Keratinocyte (primary cell): Measurements from ENCODE around the gene HLA-DQB1. TPM values are rescaled to one million over a fixed set of nuclear protein-coding genes. Genes with fewer than 3 reads are reported as not detected.

Experiments
- DNase-seq: peaks from one replicate; pipeline ENCODE4 v3.0.0-alpha.2; 2011; ENCODE audit warnings: low read depth, missing footprints, low spot score
- FAIRE-seq: peaks from 2 replicates; lab custom pipeline; 2011; peaks lifted over from hg19 to GRCh38; lab: Jason Lieb, UNC
- H2AFZ ChIP-seq: 2 replicates; pipeline ENCODE4 v1.6.0; 2012; ENCODE audit warnings: low read length, control low read depth, inconsistent platforms; ENCODE audit not compliant: control insufficient read depth
- H3K27ac ChIP-seq: 2 replicates; pipeline ENCODE4 v1.5.1; 2011; ENCODE audit warnings: low read length; ENCODE audit not compliant: control insufficient read depth, insufficient read depth
- H3K27me3 ChIP-seq: 3 replicates; pipeline ENCODE4 v1.6.0; 2011; ENCODE audit warnings: low read length; ENCODE audit not compliant: control insufficient read depth, insufficient read depth; ENCODE audit errors: extremely low read depth
- H3K36me3 ChIP-seq, 2 experiments: 2 replicates in 1 of 2; 3 replicates in 1 of 2; pipeline ENCODE4 v1.5.1; 2011; ENCODE audit warnings: low read length in 2 of 2, mild to moderate bottlenecking in 1 of 2; ENCODE audit not compliant: control insufficient read depth in 2 of 2, insufficient read depth in 2 of 2; ENCODE audit errors: extremely low read depth in 1 of 2
- H3K4me1 ChIP-seq: 3 replicates; pipeline ENCODE4 v1.5.1; 2011; ENCODE audit warnings: low read length; ENCODE audit not compliant: control insufficient read depth, insufficient read depth; ENCODE audit errors: extremely low read depth
- H3K4me2 ChIP-seq: 3 replicates; pipeline ENCODE4 v1.6.0; 2011; ENCODE audit warnings: low read depth, low read length; ENCODE audit not compliant: control insufficient read depth, insufficient read depth; ENCODE audit errors: extremely low read depth
- H3K4me3 ChIP-seq, 3 experiments: fragments of 200-600 bp in 1 of 3; sonication (generic) in 1 of 3; 2 replicates in 2 of 3; 3 replicates in 1 of 3; pipeline ENCODE4 v1.5.1; 2011 to 2016; ENCODE audit warnings: low read length in 3 of 3, mild to moderate bottlenecking in 3 of 3, control low read depth in 2 of 3, inconsistent platforms in 1 of 3, low read depth in 1 of 3, mixed read lengths in 1 of 3, mixed run types in 1 of 3, moderate library complexity in 1 of 3; ENCODE audit not compliant: control insufficient read depth in 2 of 3, insufficient read depth in 2 of 3; ENCODE audit errors: extremely low read depth in 1 of 3
- H3K79me2 ChIP-seq: 2 replicates; pipeline ENCODE4 v1.6.0; 2012; ENCODE audit warnings: low read length; ENCODE audit not compliant: control insufficient read depth, insufficient read depth
- H3K9ac ChIP-seq: 3 replicates; pipeline ENCODE4 v1.6.0; 2011; ENCODE audit warnings: low read length; ENCODE audit not compliant: control insufficient read depth, insufficient read depth; ENCODE audit errors: extremely low read depth
- H3K9me1 ChIP-seq: 3 replicates; pipeline ENCODE4 v1.6.0; 2011; ENCODE audit warnings: low read length; ENCODE audit not compliant: control insufficient read depth, insufficient read depth; ENCODE audit errors: extremely low read depth
- H3K9me3 ChIP-seq: 2 replicates; pipeline ENCODE4 v1.5.1; 2012; ENCODE audit warnings: low read depth, low read length; ENCODE audit not compliant: control insufficient read depth
- H4K20me1 ChIP-seq: 3 replicates; pipeline ENCODE4 v1.6.0; 2011; ENCODE audit warnings: low read length; ENCODE audit not compliant: control insufficient read depth, insufficient read depth; ENCODE audit errors: extremely low read depth
- CTCF ChIP-seq, 3 experiments: IDR thresholded peaks in 1 of 3; conservative IDR thresholded peaks in 1 of 3; optimal IDR thresholded peaks in 1 of 3; 2 replicates in 2 of 3; 3 replicates in 1 of 3; pipeline versions ENCODE3 to v1.5.1; 2011; ENCODE audit warnings: low read length in 3 of 3, mild to moderate bottlenecking in 3 of 3, moderate library complexity in 2 of 3, control low read depth in 1 of 3, inconsistent platforms in 1 of 3; ENCODE audit not compliant: insufficient read depth in 2 of 3; ENCODE audit errors: extremely low read depth in 1 of 3
- EZH2 ChIP-seq: IDR thresholded peaks from one replicate; pipeline ENCODE4 v1.6.1; 2012; ENCODE audit warnings: inconsistent platforms, mild to moderate bottlenecking, low read length, moderate library complexity
- dilution Hi-C: fragments of 300-500 bp; cut with MboI; formaldehyde crosslinking; loops from one replicate; pipeline ENCODE4 v1.7.0; 2020; ENCODE audit warnings: low sequenced_read_pairs; ENCODE audit not compliant: extremely low pct_ligation_motif_present
- polyA plus RNA-seq, 5 experiments: library from polyadenylated mRNA; depleted of rRNA in 3 of 5; stranded (reverse) in 3 of 5; stranded (forward) in 1 of 5; unstranded in 1 of 5; fragments of >200 nt; gene quantifications; 1 replicate in 1 of 5; 2 replicates in 3 of 5; 3 replicates in 1 of 5; pipeline versions ENCODE4 v1.2.1 to v1.2.3, GENCODE V29; 2011 to 2012; ENCODE audit warnings: missing spikeins in 2 of 5, low read depth in 1 of 5, low replicate concordance in 1 of 5

HLA-DQB1 gene
- polyA plus RNA-seq, 1 donor (not counting 4 experiments of a cell fraction or from before 2014, with no cell fraction given): 40.5 TPM

GRCh38 chr6:32638532-32639219, 27.8 kb downstream of the HLA-DQB1 start:
- no peak overlapping the region for H3K27ac ChIP-seq
- dilution Hi-C loops: no loop called here
- FAIRE-seq: no peak

DNA sequence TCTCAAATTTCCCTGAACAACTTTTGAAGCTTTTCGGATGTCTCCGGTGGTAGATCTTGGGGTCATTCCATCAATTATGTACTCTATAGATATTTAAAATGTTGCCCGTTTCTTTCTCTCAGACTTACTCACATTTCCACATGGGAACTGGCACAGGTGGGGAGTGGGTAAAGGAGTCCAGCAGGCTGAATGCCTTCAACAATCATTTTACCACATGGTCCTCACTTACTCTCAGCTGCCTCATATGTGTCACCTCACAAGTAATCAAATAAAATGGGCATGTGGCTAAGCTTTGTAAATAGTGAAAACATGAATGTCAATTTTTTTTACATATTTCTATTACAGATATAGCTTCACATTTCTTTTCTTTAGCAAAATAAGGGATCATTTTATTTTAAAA, 28.6 kb downstream of the HLA-DQB1 start:
- Histone ChIP-seq H3K79me2 (no peaks in the 10 kb centered on the region), H3K4me2 (no peak overlapping the region), H3K36me3 (no peaks in the 10 kb centered on the region), H3K27ac (no peak overlapping the region), H3K27me3 (peaks cover 4% of the 10 kb centered on the region), H4K20me1 (no peaks in the 10 kb centered on the region), H3K9ac (no peak overlapping the region), H3K9me3 (no peaks in the 10 kb centered on the region), H3K9me1 (no peaks in the 10 kb centered on the region), H3K4me3 (no peak overlapping the region), H2AFZ (no peak overlapping the region), H3K4me1 (no peaks in the 10 kb centered on the region)
- FAIRE-seq (no peak), DNase-seq (no peak)
- dilution Hi-C loops: no loop called here
- TF ChIP-seq EZH2: no peak

More at GRCh38 chr6:32638532-32639219, 27.8 kb downstream of the HLA-DQB1 start:
- no peak overlapping the region for H3K4me3 ChIP-seq
- no peaks in the 10 kb centered on the region for H3K79me2 ChIP-seq
- H4K20me1 ChIP-seq: no peaks in the 10 kb centered on the region
- peaks cover 4% of the 10 kb centered on the region for H3K27me3 ChIP-seq
- H3K4me1 ChIP-seq: no peaks in the 10 kb centered on the region
- H2AFZ ChIP-seq: no peak overlapping the region
- H3K9me1 ChIP-seq: no peaks in the 10 kb centered on the region
- TF ChIP-seq CTCF (optimal IDR thresholded peaks at IDR 0.05 in 1 of 3, IDR thresholded peaks at IDR 0.05 in 1 of 3, conservative IDR thresholded peaks at IDR 0.05 in 1 of 3; ENCODE audit: extremely low read depth in 1 of 3, insufficient read depth in 2 of 3, low read length in 3 of 3) (no peak), EZH2 (no peak)
- no peak overlapping the region for H3K9ac ChIP-seq
- no peak for DNase-seq
- H3K36me3 ChIP-seq: no peaks in the 10 kb centered on the region
- H3K9me3 ChIP-seq: no peaks in the 10 kb centered on the region
- no peak overlapping the region for H3K4me2 ChIP-seq
